ENCODE results near the gene DCXR. TPM values are rescaled to one million over a fixed set of nuclear protein-coding genes. Genes with fewer than 3 reads are reported as not detected.

DCXR gene
- total and polyA plus RNA-seq, 2 of the 13 experiments (the other 11 are each of a cell fraction or from before 2014, with no cell fraction given), result 287 to 311 TPM

DNA sequence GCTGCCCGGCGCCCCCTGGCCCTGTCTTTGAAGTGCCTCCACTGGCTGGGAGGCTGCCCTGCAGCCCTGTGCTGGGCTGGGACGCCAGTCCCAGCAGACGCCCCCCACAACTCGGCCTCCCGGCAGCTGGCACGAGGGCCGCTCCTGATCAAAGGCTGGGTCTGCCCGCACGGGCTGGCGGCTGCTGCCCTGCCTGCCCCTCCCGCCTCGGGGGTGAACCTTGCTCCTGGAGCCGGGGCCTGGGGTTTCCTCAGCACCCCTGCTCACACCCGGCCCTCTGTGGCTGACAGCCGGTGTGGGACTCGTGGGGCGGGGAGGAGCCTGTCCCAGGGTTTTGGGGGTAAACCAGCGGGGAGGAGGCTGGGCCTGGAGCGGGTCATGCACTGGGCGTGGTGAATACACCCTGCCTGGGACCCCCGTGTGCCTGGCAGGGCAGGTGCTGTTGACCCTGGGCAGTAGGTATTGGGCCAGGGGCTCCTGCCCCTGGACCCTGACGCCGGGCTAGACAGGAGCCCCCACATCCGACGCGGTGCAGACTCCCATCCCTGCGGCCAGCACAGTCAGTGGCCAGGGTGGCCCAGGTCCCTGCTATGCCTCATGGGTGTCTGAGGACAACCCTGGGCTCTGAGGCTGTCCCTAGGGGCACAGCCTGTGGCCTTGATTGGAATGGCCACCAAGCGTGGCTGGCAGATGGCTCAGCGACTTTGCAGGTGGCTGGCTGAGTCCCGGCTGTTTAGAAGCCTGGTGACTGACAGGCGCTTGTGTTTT lies 36.5 kb downstream of the DCXR start (continued):
- TF ChIP-seq ZNF598 (CRISPR knock-in tag; IDR thresholded peaks at IDR 0.05; ENCODE audit: borderline replicate concordance), result no peak
- TF ChIP-seq, protein P1, sequence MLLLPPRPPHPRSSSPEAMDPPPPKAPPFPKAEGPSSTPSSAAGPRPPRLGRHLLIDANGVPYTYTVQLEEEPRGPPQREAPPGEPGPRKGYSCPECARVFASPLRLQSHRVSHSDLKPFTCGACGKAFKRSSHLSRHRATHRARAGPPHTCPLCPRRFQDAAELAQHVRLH (CRISPR knock-in tag; IDR thresholded peaks at IDR 0.05; ENCODE audit: borderline replicate concordance, low read depth), result peak; percentile 66; the same call in 1 of the 2 replicates
- peak; percentile 85 for TF ChIP-seq ZNF878 (CRISPR knock-in tag; IDR thresholded peaks at IDR 0.05)
- TF ChIP-seq, protein P2, sequence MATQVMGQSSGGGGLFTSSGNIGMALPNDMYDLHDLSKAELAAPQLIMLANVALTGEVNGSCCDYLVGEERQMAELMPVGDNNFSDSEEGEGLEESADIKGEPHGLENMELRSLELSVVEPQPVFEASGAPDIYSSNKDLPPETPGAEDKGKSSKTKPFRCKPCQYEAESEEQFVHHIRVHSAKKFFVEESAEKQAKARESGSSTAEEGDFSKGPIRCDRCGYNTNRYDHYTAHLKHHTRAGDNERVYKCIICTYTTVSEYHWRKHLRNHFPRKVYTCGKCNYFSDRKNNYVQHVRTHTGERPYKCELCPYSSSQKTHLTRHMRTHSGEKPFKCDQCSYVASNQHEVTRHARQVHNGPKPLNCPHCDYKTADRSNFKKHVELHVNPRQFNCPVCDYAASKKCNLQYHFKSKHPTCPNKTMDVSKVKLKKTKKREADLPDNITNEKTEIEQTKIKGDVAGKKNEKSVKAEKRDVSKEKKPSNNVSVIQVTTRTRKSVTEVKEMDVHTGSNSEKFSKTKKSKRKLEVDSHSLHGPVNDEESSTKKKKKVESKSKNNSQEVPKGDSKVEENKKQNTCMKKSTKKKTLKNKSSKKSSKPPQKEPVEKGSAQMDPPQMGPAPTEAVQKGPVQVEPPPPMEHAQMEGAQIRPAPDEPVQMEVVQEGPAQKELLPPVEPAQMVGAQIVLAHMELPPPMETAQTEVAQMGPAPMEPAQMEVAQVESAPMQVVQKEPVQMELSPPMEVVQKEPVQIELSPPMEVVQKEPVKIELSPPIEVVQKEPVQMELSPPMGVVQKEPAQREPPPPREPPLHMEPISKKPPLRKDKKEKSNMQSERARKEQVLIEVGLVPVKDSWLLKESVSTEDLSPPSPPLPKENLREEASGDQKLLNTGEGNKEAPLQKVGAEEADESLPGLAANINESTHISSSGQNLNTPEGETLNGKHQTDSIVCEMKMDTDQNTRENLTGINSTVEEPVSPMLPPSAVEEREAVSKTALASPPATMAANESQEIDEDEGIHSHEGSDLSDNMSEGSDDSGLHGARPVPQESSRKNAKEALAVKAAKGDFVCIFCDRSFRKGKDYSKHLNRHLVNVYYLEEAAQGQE (IDR thresholded peaks at IDR 0.05; ENCODE audit: borderline replicate concordance in 1 of 2, low read depth in 1 of 2, low read length in 2 of 2), result peak in 1 of 2 experiments; percentile 56; a peak in 2 of 4 replicates
- TF ChIP-seq, protein P3, sequence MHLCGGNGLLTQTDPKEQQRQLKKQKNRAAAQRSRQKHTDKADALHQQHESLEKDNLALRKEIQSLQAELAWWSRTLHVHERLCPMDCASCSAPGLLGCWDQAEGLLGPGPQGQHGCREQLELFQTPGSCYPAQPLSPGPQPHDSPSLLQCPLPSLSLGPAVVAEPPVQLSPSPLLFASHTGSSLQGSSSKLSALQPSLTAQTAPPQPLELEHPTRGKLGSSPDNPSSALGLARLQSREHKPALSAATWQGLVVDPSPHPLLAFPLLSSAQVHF (CRISPR knock-in tag; IDR thresholded peaks at IDR 0.05), result 0 out of 2 replicates have a peak, but pooled peaks have one; percentile 69
- TF ChIP-seq, protein P4, sequence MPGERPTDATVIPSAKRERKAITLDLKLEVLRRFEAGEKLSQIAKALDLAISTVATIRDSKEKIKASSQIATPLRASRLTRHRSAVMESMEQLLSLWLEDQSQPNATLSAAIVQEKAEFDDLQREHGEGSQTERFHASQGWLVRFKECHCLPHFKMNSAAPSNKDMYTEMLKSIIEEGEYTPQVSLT (CRISPR knock-in tag; IDR thresholded peaks at IDR 0.05; ENCODE audit: borderline replicate concordance, low read depth), result no peak
- TF ChIP-seq ATM (IDR thresholded peaks at IDR 0.05; ENCODE audit: borderline replicate concordance), result no peak
- TF ChIP-seq TAF1 (CRISPR knock-in tag; IDR thresholded peaks at IDR 0.05), result peak; percentile 58; the same call in 1 of the 2 replicates
- TF ChIP-seq LCORL (IDR thresholded peaks at IDR 0.05), result no peak
- TF ChIP-seq LCORL (CRISPR knock-in tag; IDR thresholded peaks at IDR 0.05), result peak; percentile 99
- TF ChIP-seq, protein P5, sequence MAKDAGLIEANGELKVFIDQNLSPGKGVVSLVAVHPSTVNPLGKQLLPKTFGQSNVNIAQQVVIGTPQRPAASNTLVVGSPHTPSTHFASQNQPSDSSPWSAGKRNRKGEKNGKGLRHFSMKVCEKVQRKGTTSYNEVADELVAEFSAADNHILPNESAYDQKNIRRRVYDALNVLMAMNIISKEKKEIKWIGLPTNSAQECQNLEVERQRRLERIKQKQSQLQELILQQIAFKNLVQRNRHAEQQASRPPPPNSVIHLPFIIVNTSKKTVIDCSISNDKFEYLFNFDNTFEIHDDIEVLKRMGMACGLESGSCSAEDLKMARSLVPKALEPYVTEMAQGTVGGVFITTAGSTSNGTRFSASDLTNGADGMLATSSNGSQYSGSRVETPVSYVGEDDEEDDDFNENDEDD (CRISPR knock-in tag; IDR thresholded peaks at IDR 0.05; ENCODE audit: borderline replicate concordance), result peak; percentile 83
